ENCODE results near the gene ABHD15. TPM values are rescaled to one million over a fixed set of nuclear protein-coding genes. Genes with fewer than 3 reads are reported as not detected.

Gene ABHD15
- total RNA-seq, 1 donor from 2014 or later, result 13.3 TPM

- Histone ChIP-seq H3K4me1 (peaks cover 40% of the 10 kb centered on the region), H3K9me3 (no peaks in the 10 kb centered on the region), H3K4me3 (no peak overlapping the region), H3K27me3 (no peaks in the 10 kb centered on the region), H3K36me3 (no peaks in the 10 kb centered on the region), H3K27ac (peak overlapping the region; percentile 51)
- DNase-seq (ENCODE audit: extremely low spot score in 2 of 2), result no peak
- intact Hi-C loops (cut with DNase I), result no loop called here
- TF ChIP-seq, protein P1, sequence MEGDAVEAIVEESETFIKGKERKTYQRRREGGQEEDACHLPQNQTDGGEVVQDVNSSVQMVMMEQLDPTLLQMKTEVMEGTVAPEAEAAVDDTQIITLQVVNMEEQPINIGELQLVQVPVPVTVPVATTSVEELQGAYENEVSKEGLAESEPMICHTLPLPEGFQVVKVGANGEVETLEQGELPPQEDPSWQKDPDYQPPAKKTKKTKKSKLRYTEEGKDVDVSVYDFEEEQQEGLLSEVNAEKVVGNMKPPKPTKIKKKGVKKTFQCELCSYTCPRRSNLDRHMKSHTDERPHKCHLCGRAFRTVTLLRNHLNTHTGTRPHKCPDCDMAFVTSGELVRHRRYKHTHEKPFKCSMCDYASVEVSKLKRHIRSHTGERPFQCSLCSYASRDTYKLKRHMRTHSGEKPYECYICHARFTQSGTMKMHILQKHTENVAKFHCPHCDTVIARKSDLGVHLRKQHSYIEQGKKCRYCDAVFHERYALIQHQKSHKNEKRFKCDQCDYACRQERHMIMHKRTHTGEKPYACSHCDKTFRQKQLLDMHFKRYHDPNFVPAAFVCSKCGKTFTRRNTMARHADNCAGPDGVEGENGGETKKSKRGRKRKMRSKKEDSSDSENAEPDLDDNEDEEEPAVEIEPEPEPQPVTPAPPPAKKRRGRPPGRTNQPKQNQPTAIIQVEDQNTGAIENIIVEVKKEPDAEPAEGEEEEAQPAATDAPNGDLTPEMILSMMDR (IDR thresholded peaks at IDR 0.05), result no peak
- TF ChIP-seq POLR2A (IDR thresholded peaks at IDR 0.05), result no peak
- TF ChIP-seq POLR2AphosphoS5 (IDR thresholded peaks at IDR 0.05; ENCODE audit: insufficient read depth in 1 of 2, low read depth in 1 of 2), result no peak
Observed at GRCh38 chr17:29597361-29598172, 30.7 kb upstream of the ABHD15 start.

- Histone ChIP-seq H3K36me3 (no peaks in the 10 kb centered on the region), H3K9me3 (no peaks in the 10 kb centered on the region), H3K27ac (peak overlapping the region; percentile 51), H3K27me3 (no peaks in the 10 kb centered on the region), H3K4me3 (no peak overlapping the region), H3K4me1 (peaks cover 47% of the 10 kb centered on the region)
- intact Hi-C loops (cut with DNase I), result no loop called here
- DNase-seq (ENCODE audit: extremely low spot score in 2 of 2), result no peak
- TF ChIP-seq POLR2AphosphoS5 (IDR thresholded peaks at IDR 0.05; ENCODE audit: insufficient read depth in 1 of 2, low read depth in 1 of 2) (no peak), POLR2A (IDR thresholded peaks at IDR 0.05) (no peak)
- TF ChIP-seq, protein P1 (IDR thresholded peaks at IDR 0.05), result no peak
Observed at GRCh38 chr17:29596811-29597210, 30.0 kb upstream of the ABHD15 start.

DNA sequence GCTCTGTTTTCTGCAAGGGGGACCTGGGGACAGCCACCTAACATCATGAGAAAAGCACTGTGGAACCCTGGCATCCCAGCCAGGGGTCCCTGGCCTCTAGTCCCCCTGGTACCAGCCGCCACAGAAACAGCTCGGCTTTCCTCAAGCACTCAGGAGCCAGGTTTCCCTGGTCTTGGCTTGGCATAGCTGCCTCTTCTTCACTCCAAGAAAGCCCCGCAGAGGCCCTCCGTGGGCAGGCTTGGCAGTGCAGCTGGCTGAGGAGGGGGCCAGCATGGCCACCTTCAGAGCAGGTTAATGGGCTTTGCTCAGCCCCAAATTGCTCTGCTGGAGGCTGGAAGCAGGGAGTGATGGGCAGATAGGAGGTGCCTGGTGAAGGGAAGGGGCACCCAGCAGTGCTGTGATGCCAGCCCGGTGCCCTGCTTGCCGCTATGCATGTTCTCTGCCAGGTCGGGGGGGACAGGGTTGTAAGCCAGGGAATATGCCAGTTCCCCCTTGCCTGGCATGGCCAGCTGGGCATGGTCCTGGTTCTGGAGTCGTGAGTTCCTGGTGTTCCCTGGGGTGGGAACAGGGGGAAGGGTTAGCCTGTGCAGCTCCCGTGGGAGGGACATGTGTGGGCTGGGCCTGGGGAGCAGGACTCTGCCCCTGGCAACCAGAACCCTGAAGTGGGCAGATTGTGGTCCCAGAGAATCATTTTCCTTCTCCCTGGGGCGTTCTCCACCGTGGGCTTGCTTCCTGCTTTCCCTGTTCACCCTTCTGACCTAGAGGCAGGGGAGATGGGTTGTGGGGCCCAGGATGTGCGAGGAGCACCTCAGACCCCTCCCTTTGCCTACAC lies 29.3 kb upstream of the ABHD15 start:
- TF ChIP-seq POLR2AphosphoS5 (IDR thresholded peaks at IDR 0.05; ENCODE audit: insufficient read depth in 1 of 2, low read depth in 1 of 2) (no peak), POLR2A (IDR thresholded peaks at IDR 0.05) (no peak)
- TF ChIP-seq, protein P1 (IDR thresholded peaks at IDR 0.05), result no peak
- Histone ChIP-seq H3K27me3 (no peaks in the 10 kb centered on the region), H3K36me3 (no peaks in the 10 kb centered on the region), H3K4me3 (no peak overlapping the region), H3K27ac (peak overlapping the region; percentile 51), H3K4me1 (peaks cover 54% of the 10 kb centered on the region), H3K9me3 (no peaks in the 10 kb centered on the region)
- intact Hi-C loops (cut with DNase I), result no loop called here
- no peak for DNase-seq (ENCODE audit: extremely low spot score in 2 of 2)

DNA sequence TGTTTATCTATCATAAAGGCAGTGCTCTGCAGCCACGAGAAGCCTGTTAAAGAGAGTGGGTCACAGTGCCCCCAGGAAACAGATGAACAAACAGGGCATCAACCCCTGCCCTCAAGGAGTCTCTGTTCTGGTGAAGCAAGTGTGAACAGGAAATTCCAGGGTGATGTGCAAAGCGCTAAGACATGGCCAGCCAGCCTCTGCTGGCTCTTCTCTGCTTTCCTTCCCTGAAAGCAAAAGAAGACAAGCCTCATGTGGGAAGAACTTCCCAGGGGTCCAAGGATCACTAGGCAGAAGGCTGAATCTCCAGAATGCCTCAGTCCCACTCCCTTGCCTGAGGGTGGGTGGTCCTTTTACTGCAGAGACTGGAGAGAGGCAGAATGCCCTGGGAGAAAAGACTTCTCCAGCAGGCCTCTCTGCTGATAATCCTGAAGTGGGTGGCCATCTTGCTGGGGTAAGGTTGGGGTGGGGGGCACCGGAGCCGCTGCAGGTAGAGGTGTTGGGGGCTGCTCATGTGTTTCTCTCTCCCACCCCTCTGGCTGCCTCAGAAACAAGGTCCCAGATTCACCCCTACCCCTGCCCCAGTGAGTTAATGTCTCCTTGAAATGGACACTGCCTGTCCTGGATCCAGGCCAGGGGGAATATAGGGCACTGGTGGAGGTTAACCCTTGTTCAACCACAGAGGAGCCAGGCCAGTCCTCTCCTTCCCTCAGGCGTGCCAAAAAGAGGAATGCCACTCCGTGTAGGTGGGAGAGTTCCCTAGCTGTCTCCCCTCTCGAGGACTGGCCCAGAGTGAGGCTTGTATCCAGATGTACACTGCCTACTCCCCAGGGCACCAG lies 28.5 kb upstream of the ABHD15 start:
- intact Hi-C loops (cut with DNase I), result no loop called here
- H3K36me3 ChIP-seq, result no peaks in the 10 kb centered on the region
- no peak for TF ChIP-seq POLR2AphosphoS5 (IDR thresholded peaks at IDR 0.05; ENCODE audit: insufficient read depth in 1 of 2, low read depth in 1 of 2)
- H3K9me3 ChIP-seq, result no peaks in the 10 kb centered on the region
- H3K4me3 ChIP-seq, result no peak overlapping the region
- no peak for DNase-seq (ENCODE audit: extremely low spot score in 2 of 2)
- H3K27ac ChIP-seq, result peak overlapping the region; percentile 51
- H3K4me1 ChIP-seq, result peaks cover 62% of the 10 kb centered on the region
- no peaks in the 10 kb centered on the region for H3K27me3 ChIP-seq

DNA sequence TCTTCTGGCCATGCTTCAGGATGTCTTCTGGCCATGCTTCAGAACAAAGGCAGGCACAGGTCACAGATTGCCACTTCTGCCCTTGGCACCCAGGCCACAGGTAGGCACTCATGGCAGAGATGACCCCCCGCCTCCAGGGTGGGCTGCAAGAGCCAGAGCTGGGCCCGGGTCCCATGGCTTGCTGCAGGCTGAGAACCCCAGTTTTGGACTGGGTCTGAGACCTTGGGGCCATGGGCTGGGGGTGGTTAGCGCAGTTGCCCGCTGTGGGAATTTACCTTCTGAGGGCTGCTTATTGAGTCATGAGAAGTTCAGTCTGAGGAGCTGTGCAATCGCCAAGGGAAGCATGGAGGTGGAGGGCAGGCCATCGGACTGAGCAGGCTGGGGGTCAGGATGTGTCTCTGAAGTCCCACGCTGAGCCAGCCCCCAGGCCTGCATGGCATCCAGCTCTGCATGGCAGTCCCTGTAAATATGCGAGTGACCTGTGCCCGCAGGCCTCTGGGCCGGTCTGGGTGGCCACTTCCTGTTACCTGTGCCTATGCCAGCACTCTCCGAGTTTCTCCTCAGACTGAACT lies 27.8 kb upstream of the ABHD15 start:
- no peak for DNase-seq (ENCODE audit: extremely low spot score in 2 of 2)
- peak overlapping the region; percentile 58 for H3K27ac ChIP-seq
- peak overlapping the region in 1 of 2 donors; percentile 66 for H3K4me3 ChIP-seq
- no peaks in the 10 kb centered on the region for H3K27me3 ChIP-seq
- H3K4me1 ChIP-seq, result peaks cover 69% of the 10 kb centered on the region
- intact Hi-C loops (cut with DNase I), result no loop called here
- TF ChIP-seq, protein P1 (IDR thresholded peaks at IDR 0.05), result no peak
- TF ChIP-seq POLR2AphosphoS5 (IDR thresholded peaks at IDR 0.05; ENCODE audit: insufficient read depth in 1 of 2, low read depth in 1 of 2), result no peak
- no peak for TF ChIP-seq POLR2A (IDR thresholded peaks at IDR 0.05)
- H3K9me3 ChIP-seq, result no peaks in the 10 kb centered on the region
- H3K36me3 ChIP-seq, result no peaks in the 10 kb centered on the region
